Stimulated activated CD4-positive, alpha-beta T cell treated with anti-CD3 and anti-CD28 coated beads, Interleukin-1b, Interleukin-23, amount 100 ng/mL, for 24 hours (primary cell): ENCODE data around the gene SV2C.
"Not testable (repeated sequence)": the region's sequence is repeated elsewhere in the genome, so short reads cannot be mapped to it uniquely, and the experiment has no call there.

Experiments used
- DNase-seq, 4 experiments: peaks; one replicate each; pipeline ENCODE4 v3.0.0-alpha.2; 2020; ENCODE audit warnings: low read depth in 4 of 4, low spot score in 1 of 4

SV2C gene

GRCh38 chr5:76082772-76083554 lies at the start of gene SV2C:
SV2C (plus strand) TSS chr5:76083383; CDS start chr5:76131751, 48,368 bp downstream.
- no peak for DNase-seq

GRCh38 chr5:76037736-76038151 lies 45.4 kb upstream of the SV2C start:
- DNase-seq: not testable (repeated sequence)

GRCh38 chr5:76038212-76038611 lies 45.0 kb upstream of the SV2C start:
- no peak for DNase-seq

- DNase-seq: no peak
Measured at GRCh38 chr5:76040806-76041205, 42.4 kb upstream of the SV2C start.

- DNase-seq: no peak
Measured at GRCh38 chr5:76041863-76042262, 41.3 kb upstream of the SV2C start.

- DNase-seq: no peak
Measured at GRCh38 chr5:76046741-76047140, 36.4 kb upstream of the SV2C start.

GRCh38 chr5:76050134-76050533 lies 33.0 kb upstream of the SV2C start:
- DNase-seq: no peak

- DNase-seq: no peak
Measured at GRCh38 chr5:76062502-76063041, 20.6 kb upstream of the SV2C start.

GRCh38 chr5:76065258-76065657 lies 17.9 kb upstream of the SV2C start:
- no peak for DNase-seq

GRCh38 chr5:76069061-76069735 lies 14.0 kb upstream of the SV2C start:
- no peak for DNase-seq

GRCh38 chr5:76074487-76075065 lies 8.6 kb upstream of the SV2C start:
- no peak for DNase-seq

- DNase-seq: no peak
Measured at GRCh38 chr5:76081811-76082771, 1.1 kb upstream of the SV2C start.

GRCh38 chr5:76083555-76084495 lies 642 bp downstream of the SV2C start:
- no peak for DNase-seq

GRCh38 chr5:76084496-76085242 lies 1.5 kb downstream of the SV2C start:
- no peak for DNase-seq

- no peak for DNase-seq
Measured at GRCh38 chr5:76085243-76085579, 2.0 kb downstream of the SV2C start.

GRCh38 chr5:76086095-76086494 lies 2.9 kb downstream of the SV2C start:
- DNase-seq: no peak

- DNase-seq: not testable (repeated sequence)
Measured at GRCh38 chr5:76089156-76089555, 6.0 kb downstream of the SV2C start.

GRCh38 chr5:76091351-76091750 lies 8.2 kb downstream of the SV2C start:
- DNase-seq: no peak

GRCh38 chr5:76099286-76099702 lies 16.1 kb downstream of the SV2C start:
- no peak for DNase-seq
